Peyer's patch (tissue), 4 donors: ENCODE data around the gene IMPDH1.

Source experiments
- CTCF ChIP-seq, 6 experiments: fragments of 450-650 bp in 4 of 6; fragments of 200-600 bp in 2 of 6; sonication (generic) in 1 of 6; IDR thresholded peaks; one replicate each; pipeline ENCODE4 v1.5.1; 2017 to 2019; ENCODE audit warnings: antibody characterized with exemption in 6 of 6, mild to moderate bottlenecking in 3 of 6, moderate library complexity in 1 of 6
- POLR2A ChIP-seq, 2 donors: fragments of 450-650 bp; IDR thresholded peaks; one replicate each; pipeline ENCODE4 v1.5.1; 2017; ENCODE audit warnings: antibody characterized with exemption in 2 of 2, mild to moderate bottlenecking in 2 of 2, moderate library complexity in 2 of 2

GRCh38 chr7:128410451-128410753 is 620 bp upstream of the IMPDH1 start:
- TF ChIP-seq CTCF (IDR thresholded peaks at IDR 0.05) (no peak), POLR2A (IDR thresholded peaks at IDR 0.05) (no peak)
